ENCODE measurements around the gene LRRC49.

GRCh38 chr15:70950953-70951352 lies 58.3 kb downstream of the LRRC49 start:
- no peak for TF ChIP-seq CTCF (IDR thresholded peaks at IDR 0.05)
- no peak for TF ChIP-seq POLR2A (IDR thresholded peaks at IDR 0.05)
- no peak for TF ChIP-seq POLR2AphosphoS5 (IDR thresholded peaks at IDR 0.05)
- no peak for TF ChIP-seq EP300 (IDR thresholded peaks at IDR 0.05)
